Trophoblast cell (in vitro differentiated cells and primary cell): Measurements from ENCODE around the gene DCTPP1.

ENCODE experiments used
- DNase-seq, 2 donors: peaks; one replicate each; pipeline ENCODE4 v3.0.0-alpha.2; 2016
- H2AFZ ChIP-seq: 2 replicates; pipeline ENCODE4 v1.6.1; 2013; ENCODE audit warnings: low read length, moderate library complexity, mild to moderate bottlenecking; ENCODE audit not compliant: insufficient read depth, poor library complexity
- H2AK5ac ChIP-seq: 2 replicates; pipeline ENCODE4 v1.6.1; 2013; ENCODE audit warnings: mild to moderate bottlenecking, low read length
- H2BK120ac ChIP-seq: 2 replicates; pipeline ENCODE4 v1.6.1; 2013; ENCODE audit warnings: low read length, mild to moderate bottlenecking, moderate library complexity; ENCODE audit not compliant: insufficient read depth, poor library complexity
- H2BK12ac ChIP-seq: 2 replicates; pipeline ENCODE4 v1.6.1; 2013; ENCODE audit warnings: mild to moderate bottlenecking, low read length, moderate library complexity
- H2BK5ac ChIP-seq: 2 replicates; pipeline ENCODE4 v1.6.1; 2013; ENCODE audit warnings: low read length, low read depth, moderate library complexity, mild to moderate bottlenecking; ENCODE audit not compliant: poor library complexity
- H3K14ac ChIP-seq: 2 replicates; pipeline ENCODE4 v1.6.1; 2013; ENCODE audit warnings: mild to moderate bottlenecking, low read length
- H3K18ac ChIP-seq: 2 replicates; pipeline ENCODE4 v1.6.1; 2013; ENCODE audit warnings: mild to moderate bottlenecking, low read length
- H3K23ac ChIP-seq: 2 replicates; pipeline ENCODE4 v1.6.1; 2013; ENCODE audit warnings: low read length
- H3K27ac ChIP-seq: 2 replicates; pipeline ENCODE4 v1.5.1; 2013; ENCODE audit warnings: low read depth, mild to moderate bottlenecking, inconsistent platforms, low read length, moderate library complexity
- H3K27me3 ChIP-seq: 2 replicates; pipeline ENCODE4 v1.6.1; 2013; ENCODE audit warnings: inconsistent platforms, mild to moderate bottlenecking, low read length, moderate library complexity; ENCODE audit not compliant: insufficient read depth
- H3K36me3 ChIP-seq, 2 experiments: 1 replicate in 1 of 2; 2 replicates in 1 of 2; pipeline ENCODE4 v1.6.1; 2013; ENCODE audit warnings: low read length in 2 of 2, mild to moderate bottlenecking in 2 of 2, moderate library complexity in 1 of 2; ENCODE audit not compliant: insufficient read depth in 2 of 2, control insufficient read depth in 1 of 2
- H3K4ac ChIP-seq: 2 replicates; pipeline ENCODE4 v1.6.1; 2013; ENCODE audit warnings: low read depth, mild to moderate bottlenecking, low read length, moderate library complexity
- H3K4me1 ChIP-seq, 2 experiments: 1 replicate in 1 of 2; 2 replicates in 1 of 2; pipeline ENCODE4 v1.6.1; 2013; ENCODE audit warnings: low read length in 2 of 2, mild to moderate bottlenecking in 2 of 2, moderate library complexity in 1 of 2; ENCODE audit not compliant: insufficient read depth in 2 of 2, control insufficient read depth in 1 of 2
- H3K4me2 ChIP-seq: 2 replicates; pipeline ENCODE4 v1.6.1; 2013; ENCODE audit warnings: inconsistent platforms, mild to moderate bottlenecking, low read length, moderate library complexity
- H3K4me3 ChIP-seq: 2 replicates; pipeline ENCODE4 v1.5.1; 2013; ENCODE audit warnings: mild to moderate bottlenecking, low read depth, low read length, inconsistent platforms
- H3K79me1 ChIP-seq: one replicate; pipeline ENCODE4 v1.6.1; 2013; ENCODE audit warnings: low read length
- H3K79me2 ChIP-seq: 2 replicates; pipeline ENCODE4 v1.6.1; 2013; ENCODE audit warnings: low read length, mild to moderate bottlenecking; ENCODE audit not compliant: control insufficient read depth, insufficient read depth, poor library complexity
- H3K9ac ChIP-seq: 2 replicates; pipeline ENCODE4 v1.6.1; 2013; ENCODE audit warnings: mild to moderate bottlenecking, low read length
- H3K9me3 ChIP-seq: 2 replicates; pipeline ENCODE4 v1.6.1; 2013; ENCODE audit warnings: low read depth, mild to moderate bottlenecking, control low read depth, inconsistent platforms, low read length; ENCODE audit not compliant: insufficient read depth
- H4K12ac ChIP-seq: 2 replicates; pipeline ENCODE4 v1.6.1; 2013; ENCODE audit warnings: low read depth, mild to moderate bottlenecking, low read length, moderate library complexity
- H4K8ac ChIP-seq: 2 replicates; pipeline ENCODE4 v1.6.1; 2013; ENCODE audit warnings: low read depth, mild to moderate bottlenecking, low read length, moderate library complexity
- H4K91ac ChIP-seq: one replicate; pipeline ENCODE4 v1.6.1; 2013; ENCODE audit warnings: low read depth, mild to moderate bottlenecking, low read length, moderate library complexity
- WGBS: extraction: QIAGEN DNeasy Blood & Tissue Kit; methylation state at CpG from one replicate; pipeline ENCODE4 v1.1.7; 2013; ENCODE audit warnings: missing lambda C conversion rate; ENCODE audit not compliant: insufficient read length, insufficient coverage; ENCODE audit errors: extremely low coverage; 5-methylcytosine and 5-hydroxymethylcytosine counted together

DCTPP1 gene

DNA sequence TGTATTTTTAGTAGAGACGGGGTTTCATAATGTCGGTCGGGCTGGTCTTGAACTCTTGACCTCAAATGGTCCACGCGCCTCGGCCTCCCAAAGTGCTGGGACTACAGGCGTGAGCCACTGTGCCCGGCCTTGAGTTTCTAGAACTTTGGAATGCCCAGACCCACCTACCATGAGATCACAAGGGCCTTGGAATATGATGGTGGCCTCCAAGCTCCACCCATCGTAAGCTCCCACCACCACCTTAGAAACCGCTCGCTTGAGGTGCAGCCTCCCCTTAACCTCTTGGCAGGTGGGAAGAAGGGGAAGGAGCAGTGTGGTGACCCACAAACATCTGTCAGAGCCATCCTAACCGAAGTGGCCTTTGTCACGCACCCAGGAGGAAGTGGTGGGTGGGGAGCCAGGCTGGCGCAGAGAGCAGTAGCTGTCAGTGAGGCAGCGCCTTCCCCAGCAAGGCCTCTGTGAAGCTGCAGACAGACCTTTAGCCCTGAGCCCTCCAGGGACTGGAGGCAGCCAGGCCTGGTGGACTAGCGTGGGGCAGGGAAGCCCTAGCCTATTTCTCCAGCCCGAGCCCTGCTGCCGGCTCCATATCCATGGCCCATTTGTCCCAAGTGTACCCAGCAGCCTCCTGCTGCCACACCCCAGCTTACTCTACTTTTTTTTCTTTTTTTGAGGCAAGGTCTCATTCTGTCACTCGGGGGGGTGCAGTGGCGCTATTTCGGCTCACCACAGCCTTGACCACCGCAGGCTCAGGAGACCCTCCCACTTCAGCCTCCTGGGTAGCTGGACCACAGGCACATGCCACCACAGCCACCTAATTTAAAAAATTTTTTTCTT lies 28.9 kb upstream of the DCTPP1 start:
- Histone ChIP-seq H3K9ac (no peak overlapping the region), H4K91ac (no peak overlapping the region), H3K4ac (no peak overlapping the region), H4K12ac (no peak overlapping the region), H3K79me2 (no peaks in the 10 kb centered on the region), H3K14ac (no peak overlapping the region), H3K18ac (no peak overlapping the region), H2BK120ac (no peak overlapping the region), H3K4me1 (no peaks in the 10 kb centered on the region), H2BK12ac (no peak overlapping the region), H3K4me2 (no peak overlapping the region), H2AK5ac (no peak overlapping the region), H3K9me3 (no peaks in the 10 kb centered on the region), H3K79me1 (no peaks in the 10 kb centered on the region), H2AFZ (no peak overlapping the region), H2BK5ac (no peak overlapping the region), H3K23ac (no peak overlapping the region), H3K27ac (no peak overlapping the region), H3K27me3 (no peaks in the 10 kb centered on the region), H3K36me3 (no peaks in the 10 kb centered on the region), H3K4me3 (peak overlapping the region; percentile 43), H4K8ac (no peak overlapping the region)
- no peak for DNase-seq
- no CpG with 5 or more reads among the region's 22 CpGs for WGBS

DNA sequence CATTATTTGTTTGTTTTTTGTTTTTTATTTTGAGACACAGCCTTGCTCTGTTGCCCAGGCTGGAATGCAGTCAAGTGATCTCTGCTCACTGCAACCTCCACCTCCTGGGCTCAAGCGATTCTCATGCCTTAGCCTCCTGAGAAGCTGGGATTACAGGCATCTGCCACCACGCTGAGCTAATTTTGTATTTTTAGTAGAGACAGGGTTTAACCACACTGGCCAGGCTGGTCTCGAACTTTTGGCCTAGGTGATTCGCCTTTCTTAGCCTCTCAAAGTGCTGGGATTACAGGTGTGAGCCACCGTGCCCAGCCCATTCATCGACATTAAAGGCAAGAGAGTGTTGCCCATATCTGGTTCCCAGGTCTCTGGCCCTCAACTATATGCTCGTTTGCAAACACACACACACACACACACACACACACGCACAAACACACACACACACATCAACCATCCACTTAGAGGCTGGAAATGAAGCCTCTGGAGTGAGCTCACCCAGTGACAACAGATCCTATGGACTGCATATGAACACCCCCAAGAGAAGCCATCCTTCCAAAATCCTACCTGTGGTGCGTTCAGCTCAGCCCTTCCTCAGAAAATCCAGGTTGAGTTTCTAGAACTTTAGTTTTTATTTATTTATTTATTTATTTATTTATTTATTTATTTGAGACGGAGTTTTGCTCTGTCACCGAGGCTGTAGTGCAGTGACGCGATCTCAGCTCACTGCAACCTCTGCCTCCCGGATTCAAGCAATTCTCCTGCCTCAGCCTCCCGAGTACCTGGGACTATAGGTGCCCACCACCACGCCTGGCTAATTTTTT lies 28.1 kb upstream of the DCTPP1 start:
- no peak overlapping the region for H3K18ac ChIP-seq
- H3K79me2 ChIP-seq = no peaks in the 10 kb centered on the region
- no peak overlapping the region for H3K27ac ChIP-seq
- no peaks in the 10 kb centered on the region for H3K9me3 ChIP-seq
- DNase-seq = no peak
- no peaks in the 10 kb centered on the region for H3K4me1 ChIP-seq
- no CpG with 5 or more reads among the region's 16 CpGs for WGBS
- no peak overlapping the region for H3K14ac ChIP-seq
- H4K12ac ChIP-seq = no peak overlapping the region
- no peak overlapping the region for H3K4ac ChIP-seq
- H2BK120ac ChIP-seq = no peak overlapping the region
- H3K36me3 ChIP-seq = no peaks in the 10 kb centered on the region
- H3K27me3 ChIP-seq = no peaks in the 10 kb centered on the region
- H3K4me3 ChIP-seq = no peak overlapping the region
- H3K23ac ChIP-seq = no peak overlapping the region
- H3K9ac ChIP-seq = no peak overlapping the region
- H2BK5ac ChIP-seq = no peak overlapping the region
- no peak overlapping the region for H2AFZ ChIP-seq
- no peaks in the 10 kb centered on the region for H3K79me1 ChIP-seq
- no peak overlapping the region for H2AK5ac ChIP-seq
- no peak overlapping the region for H2BK12ac ChIP-seq
- no peak overlapping the region for H4K8ac ChIP-seq
- H3K4me2 ChIP-seq = no peak overlapping the region
- H4K91ac ChIP-seq = no peak overlapping the region

DNA sequence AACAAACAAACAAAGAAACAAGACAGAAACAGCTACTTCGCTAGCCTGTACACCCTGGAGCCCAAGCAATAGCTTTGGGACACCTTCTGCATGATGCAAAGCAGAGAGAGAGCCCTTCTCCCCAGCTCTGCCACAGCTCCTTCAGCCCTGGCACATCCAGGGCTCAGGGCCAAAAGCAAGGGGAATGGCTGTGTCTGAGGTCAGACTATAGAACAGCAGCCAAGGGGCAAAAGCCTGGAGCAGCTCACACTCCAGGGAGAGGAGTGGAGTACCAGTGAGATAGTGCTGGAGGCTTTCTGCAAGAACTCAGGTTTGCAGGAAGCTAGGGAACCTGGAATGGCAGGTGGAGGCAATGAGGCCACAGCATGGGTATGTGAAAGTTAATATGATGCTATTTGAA lies 27.4 kb upstream of the DCTPP1 start:
- H2AK5ac ChIP-seq = no peak overlapping the region
- no peaks in the 10 kb centered on the region for H3K27me3 ChIP-seq
- H3K4me1 ChIP-seq = no peaks in the 10 kb centered on the region
- H4K91ac ChIP-seq = no peak overlapping the region
- H3K9ac ChIP-seq = no peak overlapping the region
- H2BK5ac ChIP-seq = no peak overlapping the region
- no peaks in the 10 kb centered on the region for H3K79me2 ChIP-seq
- no peak overlapping the region for H3K14ac ChIP-seq
- WGBS = no CpG with 5 or more reads among the region's 1 CpG
- H4K8ac ChIP-seq = no peak overlapping the region
- H3K79me1 ChIP-seq = no peaks in the 10 kb centered on the region
- H2AFZ ChIP-seq = no peak overlapping the region
- H3K27ac ChIP-seq = no peak overlapping the region
- no peak overlapping the region for H3K4me3 ChIP-seq
- no peak overlapping the region for H3K23ac ChIP-seq
- H3K18ac ChIP-seq = no peak overlapping the region
- no peak overlapping the region for H4K12ac ChIP-seq
- no peaks in the 10 kb centered on the region for H3K9me3 ChIP-seq
- no peak overlapping the region for H2BK120ac ChIP-seq
- H3K4ac ChIP-seq = no peak overlapping the region
- no peak for DNase-seq
- no peak overlapping the region for H3K4me2 ChIP-seq
- H2BK12ac ChIP-seq = no peak overlapping the region
- H3K36me3 ChIP-seq = no peaks in the 10 kb centered on the region

DNA sequence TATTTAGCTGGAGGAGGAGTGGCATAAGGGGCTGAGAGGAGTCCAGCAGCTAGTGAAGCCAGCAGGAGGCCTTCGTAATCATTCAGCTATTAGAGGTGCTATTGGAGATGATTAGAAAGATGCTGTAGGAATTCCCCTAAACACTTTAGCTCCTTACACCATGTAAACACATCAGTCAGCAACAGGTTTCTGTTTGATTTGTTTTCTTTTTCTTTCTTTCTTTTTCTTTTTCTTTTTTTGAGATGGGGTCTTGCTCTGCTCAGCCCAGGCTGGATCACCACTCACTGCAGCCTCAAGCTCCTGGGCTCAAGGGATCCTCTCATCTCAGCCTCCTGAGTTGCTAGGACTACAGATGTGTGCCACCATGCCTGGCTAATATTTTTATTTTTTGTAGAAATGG lies 26.5 kb upstream of the DCTPP1 start:
- H3K79me1 ChIP-seq = no peaks in the 10 kb centered on the region
- WGBS = no CpG with 5 or more reads among the region's 1 CpG
- no peak overlapping the region for H3K4ac ChIP-seq

More for the DNA sequence above, 26.5 kb upstream of the DCTPP1 start:
- H3K9me3 ChIP-seq = no peaks in the 10 kb centered on the region
- DNase-seq = no peak
- no peak overlapping the region for H3K4me3 ChIP-seq
- H3K4me1 ChIP-seq = no peaks in the 10 kb centered on the region
- H3K27me3 ChIP-seq = no peaks in the 10 kb centered on the region
- no peak overlapping the region for H2BK120ac ChIP-seq
- no peak overlapping the region for H2BK5ac ChIP-seq
- no peak overlapping the region for H2BK12ac ChIP-seq
- H2AK5ac ChIP-seq = no peak overlapping the region
- no peak overlapping the region for H3K27ac ChIP-seq
- H3K23ac ChIP-seq = no peak overlapping the region
- H2AFZ ChIP-seq = no peak overlapping the region
- no peak overlapping the region for H4K12ac ChIP-seq
- H3K36me3 ChIP-seq = no peaks in the 10 kb centered on the region
- no peak overlapping the region for H3K18ac ChIP-seq
- H3K9ac ChIP-seq = no peak overlapping the region
- H4K91ac ChIP-seq = no peak overlapping the region
- H3K79me2 ChIP-seq = no peaks in the 10 kb centered on the region
- no peak overlapping the region for H3K14ac ChIP-seq
- H3K4me2 ChIP-seq = no peak overlapping the region
- H4K8ac ChIP-seq = no peak overlapping the region
